GM12891 (cell line): ENCODE results near the gene MEI4.

Experiments
- PAX5 ChIP-seq: IDR thresholded peaks from 2 replicates; pipeline ENCODE4 v1.6.1; 2011; ENCODE audit warnings: low read length, moderate library complexity, mild to moderate bottlenecking; ENCODE audit not compliant: insufficient read depth, severe bottlenecking
- POLR2A ChIP-seq: IDR thresholded peaks from 2 replicates; pipeline ENCODE4 v1.6.1; 2011; ENCODE audit warnings: low read depth, low read length, control low read depth
- TAF1 ChIP-seq: IDR thresholded peaks from 2 replicates; pipeline ENCODE4 v1.6.1; 2011; ENCODE audit warnings: low read depth, low read length, control low read depth

- TF ChIP-seq POLR2A (no peak), PAX5 (no peak), TAF1 (no peak)
These were observed 181.8 kb downstream of the MEI4 start for GRCh38 chr6:77834591-77834996.
